Left lobe of liver (tissue), 2 donors: ENCODE data around the gene AIG1. TPM values are rescaled to one million over a fixed set of nuclear protein-coding genes. Genes with fewer than 3 reads are reported as not detected.
"Not testable (repeated sequence)": the region's sequence is repeated elsewhere in the genome, so short reads cannot be mapped to it uniquely, and the experiment has no call there.

ENCODE experiments used
- ATAC-seq: fragments of 200-7000 bp; cut with Tn5 transposase; one replicate; pipeline ENCODE4 v1.9.1; 2020; ENCODE audit warnings: mild to moderate bottlenecking, moderate library complexity
- DNase-seq: peaks from one replicate; pipeline ENCODE4 v3.0.0-alpha.2; 2020; ENCODE audit warnings: low spot score
- total RNA-seq: library from RNA; stranded (reverse); gene quantifications from one replicate; pipeline ENCODE4 v1.2.1, GENCODE V29; 2021
- donor health status: DM: no; HTN: no; CAD: no; lungs with moderate emphysema.
- donor health status: DM: no; HTN: yes; CAD: no.

Gene AIG1
- total RNA-seq, 1 donor from 2014 or later: 96.8 TPM

- DNase-seq (no peak), ATAC-seq (no peak)
These were observed 4.8 kb upstream of the AIG1 start for GRCh38 chr6:143055891-143056290.

- DNase-seq (no peak), ATAC-seq (no peak)
These were observed 1.7 kb upstream of the AIG1 start for GRCh38 chr6:143058987-143059386.

DNA sequence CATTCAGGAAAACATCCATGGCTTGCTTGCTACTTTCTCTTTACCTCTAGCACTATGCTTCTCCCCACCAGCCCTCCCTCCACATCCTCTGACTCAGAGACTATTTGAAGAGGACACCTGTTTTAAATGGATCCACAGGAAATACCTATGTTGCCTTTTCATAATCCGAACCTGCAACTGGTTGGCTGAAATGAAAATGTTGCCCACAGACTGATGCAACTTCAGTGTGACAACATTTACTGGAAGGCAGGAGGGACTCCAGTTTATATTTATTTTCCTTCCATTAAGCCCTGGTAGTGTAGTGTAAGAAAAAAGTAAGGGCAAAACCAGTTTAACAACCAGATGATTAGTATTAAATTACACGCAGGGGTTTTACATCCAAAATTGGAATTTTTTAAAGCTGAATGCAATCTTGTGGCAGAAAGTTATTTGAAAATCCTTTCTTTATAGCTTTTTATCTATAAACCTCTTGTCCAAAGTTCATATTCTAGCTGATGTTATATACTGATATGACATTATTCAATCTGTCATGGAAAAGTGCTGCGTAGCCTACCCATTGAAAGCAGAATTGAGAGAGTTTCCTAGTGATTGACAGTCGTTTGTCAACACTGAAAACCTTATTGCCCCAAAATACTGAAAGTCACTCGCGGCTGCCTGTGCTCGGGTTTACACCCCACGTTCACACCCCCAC is 881 bp upstream of the AIG1 start:
- DNase-seq (peak; percentile 62), ATAC-seq (peak; percentile 23)

GRCh38 chr6:143060354-143060805 is 309 bp upstream of the AIG1 start:
- DNase-seq: peak; percentile 89
- peak; percentile 80 for ATAC-seq

DNA sequence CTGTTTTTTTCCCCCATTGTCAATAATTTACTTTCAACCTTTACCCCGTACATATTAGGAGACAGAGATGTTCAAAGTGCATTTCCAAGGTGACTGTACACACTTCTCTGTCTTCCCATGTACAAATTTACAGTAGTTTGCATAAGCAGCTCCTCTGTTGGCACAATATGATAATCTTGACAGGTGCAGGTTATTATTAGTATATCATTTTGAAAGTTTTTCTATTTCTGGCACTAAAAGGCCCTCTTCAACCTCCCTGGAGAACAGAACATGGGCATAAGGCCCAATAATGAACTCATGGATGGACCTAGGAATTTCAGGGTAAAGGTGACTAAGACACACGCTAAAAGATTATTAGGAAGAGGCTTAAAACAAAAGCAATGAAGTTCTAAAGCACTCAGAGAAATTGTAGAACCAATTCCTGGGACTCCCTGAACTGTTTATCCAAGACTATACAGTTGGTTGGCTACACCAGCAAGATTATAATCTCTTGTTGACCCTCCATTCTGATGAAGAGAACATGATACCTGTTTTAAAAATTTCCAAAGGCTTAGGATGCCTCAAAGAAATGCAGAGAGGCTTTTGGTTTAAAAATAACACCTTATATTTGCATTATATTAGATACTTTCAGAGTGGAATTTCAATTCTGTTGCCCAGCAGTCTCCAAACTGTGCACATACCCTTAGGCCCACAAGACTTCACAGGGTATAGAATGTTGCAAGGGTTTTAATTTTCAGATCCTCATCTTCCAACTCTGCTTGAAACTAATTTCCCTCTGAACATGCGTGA is 1.1 kb downstream of the AIG1 start:
- peak; percentile 41 for ATAC-seq
- DNase-seq: no peak

DNA sequence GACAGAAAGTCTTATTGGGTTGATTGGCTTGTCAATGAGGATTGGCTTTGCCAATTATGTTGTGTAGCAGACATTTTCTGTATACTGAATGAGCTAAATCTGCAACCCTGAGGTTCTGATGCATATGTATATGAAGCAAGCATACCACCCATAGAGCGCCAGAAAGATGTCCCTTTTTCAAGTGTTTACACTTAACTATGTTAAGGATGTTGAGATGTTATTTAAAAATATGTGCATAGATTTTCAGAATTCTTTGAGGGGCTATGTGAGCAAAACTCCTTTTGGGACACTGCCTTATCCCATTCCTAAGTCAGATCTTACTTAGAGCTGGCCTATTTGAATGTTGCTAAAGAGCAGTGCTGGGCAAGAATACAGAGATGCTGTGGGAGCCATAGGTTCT is 1.9 kb downstream of the AIG1 start:
- DNase-seq (no peak), ATAC-seq (no peak)

- DNase-seq (no peak), ATAC-seq (no peak)
These were observed 2.9 kb downstream of the AIG1 start for GRCh38 chr6:143063631-143064030.

DNA sequence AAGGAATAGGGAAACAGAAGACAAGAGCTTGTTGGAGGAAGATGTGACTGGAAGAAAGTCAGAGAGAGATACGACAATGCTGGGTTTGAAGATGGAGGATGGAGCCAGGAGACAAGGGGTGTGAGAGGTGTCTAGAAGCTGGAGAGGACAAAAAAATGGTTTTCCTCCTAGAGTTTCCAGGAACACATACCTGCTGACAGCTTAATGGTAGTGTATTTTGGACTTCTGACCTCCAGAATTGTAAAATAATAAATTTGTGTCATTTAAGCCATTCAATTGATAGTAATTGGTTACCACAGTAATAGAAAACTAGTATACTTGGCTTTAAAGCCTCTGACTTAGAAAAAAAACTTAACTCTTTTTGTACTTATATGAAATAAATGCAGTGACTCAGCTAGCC is 3.6 kb downstream of the AIG1 start:
- DNase-seq (no peak), ATAC-seq (no peak)

DNA sequence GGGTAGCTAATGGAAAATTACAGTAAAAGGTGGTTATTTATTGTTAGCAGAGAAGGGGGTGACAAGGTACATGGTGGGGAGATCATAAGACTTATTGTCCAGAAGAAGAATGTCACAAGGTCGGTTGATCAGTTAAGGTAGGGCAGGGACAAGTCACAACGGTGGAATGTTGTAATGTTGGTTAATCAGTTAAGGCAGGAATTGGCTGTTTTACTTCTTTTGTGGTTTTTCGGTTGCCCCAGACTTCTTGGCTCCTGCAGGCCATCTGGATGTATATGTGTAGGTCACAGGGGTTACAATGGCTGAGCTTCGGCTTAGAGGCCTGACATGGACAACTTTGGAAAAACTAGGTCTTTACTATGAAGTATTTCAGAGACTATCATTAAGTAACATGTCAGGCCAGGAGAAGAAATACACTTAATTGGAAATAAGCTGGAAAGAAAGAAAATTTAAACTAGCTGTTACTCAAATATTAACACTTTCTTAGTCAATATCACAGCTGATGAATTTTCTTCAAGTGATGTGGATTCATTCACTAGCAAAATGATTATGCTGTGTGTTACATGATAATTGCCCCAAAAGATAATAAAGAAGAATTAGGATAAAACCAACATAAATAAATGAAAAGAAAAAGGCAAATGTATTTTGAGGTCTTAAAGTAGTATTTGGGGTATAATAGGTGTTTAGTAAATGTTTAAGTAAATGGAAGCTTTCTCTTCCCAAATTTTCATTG is 4.4 kb downstream of the AIG1 start:
- no peak for DNase-seq
- ATAC-seq: no peak

DNA sequence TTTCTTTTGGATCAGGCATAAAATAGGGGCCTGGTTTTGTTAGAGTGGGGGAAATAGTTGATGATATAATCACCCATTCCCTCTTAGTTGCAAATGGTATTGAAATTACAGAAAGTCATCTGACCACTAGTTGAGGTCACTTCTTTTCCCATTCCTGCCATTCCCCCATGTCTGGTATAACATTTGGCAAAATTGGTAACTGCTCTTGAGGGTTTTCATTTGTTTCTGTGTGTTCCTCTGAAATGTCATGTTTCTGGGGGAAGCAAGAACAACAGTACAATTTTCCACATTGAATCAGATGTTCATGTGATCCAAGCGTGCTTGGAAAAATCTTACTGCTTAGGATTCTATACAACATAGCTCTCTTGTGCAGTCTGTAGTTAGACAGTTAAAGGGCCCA is 7.3 kb downstream of the AIG1 start:
- no peak for ATAC-seq
- DNase-seq: no peak

DNA sequence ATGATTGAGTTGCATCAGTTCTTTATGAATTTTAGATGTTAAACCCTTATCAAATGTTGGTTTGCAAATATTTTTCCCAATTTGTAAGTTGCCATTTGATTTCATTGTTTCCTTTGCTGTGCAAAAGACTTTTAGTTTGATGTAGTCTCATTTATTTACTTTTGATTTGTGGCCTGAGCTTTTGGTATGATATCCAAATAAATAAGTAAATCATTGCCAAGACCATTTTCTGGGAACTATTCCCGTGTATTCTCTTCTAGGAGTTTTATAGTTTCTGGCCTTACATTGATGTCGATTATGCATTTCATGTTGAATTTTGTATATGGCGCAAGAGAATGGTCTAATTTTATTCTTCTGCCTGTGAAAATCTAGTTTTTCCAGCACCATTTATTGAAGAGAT is 13.4 kb downstream of the AIG1 start:
- ATAC-seq (peak; percentile 70), DNase-seq (no peak)

DNA sequence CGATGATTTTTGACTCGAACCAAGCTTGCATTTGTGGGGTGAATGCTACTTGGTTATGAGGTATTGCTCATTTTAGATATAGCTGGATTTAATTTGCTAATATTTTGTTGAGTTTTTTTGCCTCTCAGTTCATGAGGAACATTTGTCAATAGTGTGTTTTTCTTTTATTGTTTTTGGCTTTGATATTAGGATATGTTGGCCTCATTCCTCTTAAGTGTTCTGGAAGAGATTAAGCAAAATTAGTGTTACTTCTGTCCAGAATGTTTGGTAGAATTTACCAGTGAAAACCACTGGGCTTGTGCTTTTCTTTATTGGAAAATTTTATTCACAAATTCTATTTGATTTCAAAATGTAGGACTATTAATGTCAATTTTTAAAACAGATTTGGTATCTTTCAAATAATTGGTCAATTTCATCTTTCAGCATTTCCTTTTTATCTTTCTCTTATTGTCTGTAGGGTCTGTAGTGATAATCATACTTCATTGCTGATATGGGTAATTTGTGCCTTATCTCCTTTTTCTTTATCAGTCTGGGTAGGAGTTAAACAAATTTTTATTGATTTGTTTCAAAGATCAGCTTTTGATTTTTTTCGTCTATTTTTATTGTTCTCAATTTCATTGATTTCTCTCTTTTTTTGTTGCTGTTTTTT is 14.1 kb downstream of the AIG1 start:
- DNase-seq: no peak
- ATAC-seq: peak; percentile 53

- ATAC-seq (peak; percentile 64), DNase-seq (no peak)
These were observed 18.0 kb downstream of the AIG1 start for GRCh38 chr6:143078468-143079324.

DNA sequence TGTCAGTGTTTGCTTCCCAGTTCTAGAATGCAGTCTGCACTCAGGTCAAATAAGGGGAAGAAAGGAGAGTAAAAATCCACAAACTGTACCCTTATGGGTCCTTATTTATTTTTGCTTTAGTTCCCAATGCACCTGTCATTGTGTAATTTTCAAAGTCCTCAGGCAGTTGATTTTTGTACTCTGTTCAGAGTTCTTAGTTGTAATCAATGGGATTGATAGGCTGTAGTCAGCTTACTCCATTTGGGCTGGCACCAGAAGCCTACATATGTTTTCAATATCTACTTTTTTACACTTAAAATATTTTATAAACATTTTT is 18.6 kb downstream of the AIG1 start:
- ATAC-seq: peak; percentile 81

DNA sequence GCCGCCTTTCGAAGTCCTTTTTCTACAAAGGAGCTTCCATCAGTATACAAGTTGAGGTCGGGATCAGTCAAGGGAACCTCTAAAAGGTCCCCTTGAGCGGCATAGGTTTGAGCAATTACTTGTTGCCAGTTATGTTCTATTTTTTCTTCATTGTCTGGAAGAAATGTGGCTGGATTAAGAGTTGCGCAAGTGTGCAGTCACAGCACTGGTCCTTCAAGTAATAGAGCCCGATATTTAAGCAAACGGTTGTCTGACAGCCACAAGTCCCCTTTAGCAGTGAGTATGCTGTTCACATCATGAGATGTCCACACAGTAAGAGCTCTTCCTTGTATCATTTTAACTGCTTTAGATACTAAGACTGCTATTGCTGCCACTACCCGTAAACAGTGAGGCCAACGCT is 21.6 kb downstream of the AIG1 start:
- ATAC-seq, DNase-seq: not testable (repeated sequence)

More for the DNA sequence above, 18.6 kb downstream of the AIG1 start:
- DNase-seq: no peak

DNA sequence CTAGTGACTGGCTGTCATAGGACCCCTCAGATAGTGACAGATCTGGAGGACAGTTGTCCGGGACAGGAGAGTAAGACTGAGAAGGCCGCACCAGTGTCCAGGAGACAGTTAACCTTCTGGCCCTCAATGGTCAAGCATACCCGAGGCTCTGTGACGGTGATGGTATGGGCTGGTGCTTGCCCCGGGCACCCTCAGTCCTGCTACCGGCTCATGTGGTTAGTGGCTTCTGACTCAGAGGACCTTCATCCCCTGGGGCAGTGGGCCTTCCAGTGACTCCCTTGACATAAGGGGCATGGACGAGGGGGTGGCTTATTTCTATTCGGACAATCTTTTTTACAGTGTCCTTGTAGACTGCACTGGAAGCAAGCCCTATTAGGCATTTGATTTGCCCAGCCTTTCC is 23.3 kb downstream of the AIG1 start:
- ATAC-seq, DNase-seq: not testable (repeated sequence)

DNA sequence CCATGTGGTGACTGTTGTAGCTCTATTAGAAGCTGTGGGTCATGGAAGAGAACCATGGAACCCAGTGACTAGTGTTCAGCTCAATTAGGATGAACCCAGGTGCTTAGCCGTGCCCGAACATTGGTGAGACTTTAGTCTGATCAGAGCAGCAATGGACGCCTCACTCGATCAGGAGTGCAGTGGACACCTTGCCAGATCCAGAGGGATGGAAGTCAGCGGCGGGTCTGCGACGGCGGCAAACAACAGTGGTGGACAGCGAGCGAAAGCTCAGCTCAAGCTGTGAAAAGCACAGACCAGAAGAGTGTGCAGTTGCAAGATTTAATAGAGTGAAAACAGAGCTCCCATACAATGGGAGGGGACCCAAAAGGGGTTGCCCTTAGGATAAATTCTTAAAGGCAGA is 26.6 kb downstream of the AIG1 start:
- not testable (repeated sequence) for DNase-seq

DNA sequence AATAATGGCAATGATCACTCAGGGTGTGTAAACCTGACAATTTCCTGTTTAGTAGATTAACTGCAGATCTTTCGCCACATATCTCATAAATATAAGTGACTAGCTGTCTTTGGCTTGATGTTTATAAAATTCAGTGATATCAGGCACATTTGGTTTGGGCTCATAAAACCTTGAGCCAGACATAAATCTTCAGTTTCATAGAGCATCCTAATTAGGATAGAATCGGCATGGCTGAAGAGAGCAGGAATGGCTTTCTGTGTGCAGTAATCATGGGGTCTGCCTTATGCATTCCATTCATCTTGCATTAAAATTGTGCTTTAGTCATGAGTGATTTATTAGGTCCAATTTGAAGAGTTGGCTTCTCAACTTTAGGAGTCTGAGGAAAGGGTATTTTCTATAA is 27.2 kb downstream of the AIG1 start:
- DNase-seq (no peak), ATAC-seq (no peak)

More for the DNA sequence above, 26.6 kb downstream of the AIG1 start:
- ATAC-seq: not testable (repeated sequence)

GRCh38 chr6:143090314-143091044 is 29.8 kb downstream of the AIG1 start:
- ATAC-seq: no peak
- no peak for DNase-seq

- DNase-seq (no peak), ATAC-seq (no peak)
These were observed 32.1 kb downstream of the AIG1 start for GRCh38 chr6:143092768-143093167.
